Measurements from ENCODE around the gene CITED4. TPM values are rescaled to one million over a fixed set of nuclear protein-coding genes. Genes with fewer than 3 reads are reported as not detected.

The CITED4 gene
- total RNA-seq, 1 experiment from 2014 or later = 7.8 TPM

DNA sequence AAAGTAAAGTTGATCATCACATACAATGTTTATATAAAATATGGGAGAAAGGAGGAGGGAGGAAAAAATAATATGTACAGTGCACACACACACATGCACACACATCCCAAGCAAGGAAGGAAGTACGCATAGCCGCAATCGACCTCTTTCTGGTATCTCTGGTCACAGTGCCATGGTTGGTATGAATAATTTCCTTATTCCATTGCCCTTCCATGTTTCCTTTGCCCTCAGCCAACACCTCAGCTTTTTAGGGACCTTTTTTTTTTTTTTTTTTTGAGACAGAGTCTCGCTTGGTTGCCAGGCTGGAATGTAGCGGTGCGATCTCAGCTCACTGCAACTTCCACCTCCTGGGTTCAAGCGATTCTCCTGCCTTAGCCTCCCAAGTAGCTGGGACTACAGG lies 20.6 kb downstream of the CITED4 start:
- no peak overlapping the region for H2AFZ ChIP-seq (ENCODE audit: low read depth, low read length, poor library complexity, severe bottlenecking)
- H3K79me2 ChIP-seq (ENCODE audit: insufficient read depth, low read length) = no peaks in the 10 kb centered on the region
- H3K9me2 ChIP-seq (ENCODE audit: insufficient read depth) = no peaks in the 10 kb centered on the region
- no peak overlapping the region for H3K9ac ChIP-seq (ENCODE audit: low read length)
- ATAC-seq (no peak), DNase-seq (ENCODE audit: low read depth, low spot score) (no peak)
- CTCF ChIA-PET = no interaction called here
- intact Hi-C loops (cut with micrococcal nuclease) = no loop called here
- peaks cover 0 to 8% of the 10 kb centered on the region in 2 experiments; a peak in 1 of 4 replicates for H3K9me3 ChIP-seq (ENCODE audit: control insufficient read depth in 1 of 2, insufficient read depth in 1 of 2, low read depth in 1 of 2, low read length in 2 of 2)
- no peak for TF ChIP-seq RAD21 (IDR thresholded peaks at IDR 0.05; ENCODE audit: low read depth)
- H3K4me1 ChIP-seq (ENCODE audit: control insufficient read depth in 1 of 2, insufficient read depth in 2 of 2, low read length in 2 of 2) = no peaks in the 10 kb centered on the region
- no peak overlapping the region for H3K4me2 ChIP-seq (ENCODE audit: low read length)
- H3K4me3 ChIP-seq (replicated peaks in 1 of 2; ENCODE audit: low read depth in 1 of 2, low read length in 2 of 2) = no peak overlapping the region
- POLR2A ChIA-PET = no interaction called here
- H3K27ac ChIP-seq (ENCODE audit: low read depth, low read length) = no peak overlapping the region
- no peaks in the 10 kb centered on the region for H4K20me1 ChIP-seq (ENCODE audit: insufficient read depth)
- no peaks in the 10 kb centered on the region; a peak in 1 of 4 replicates for H3K36me3 ChIP-seq (ENCODE audit: control insufficient read depth in 1 of 2, insufficient read depth in 2 of 2, low read length in 2 of 2)
- no peaks in the 10 kb centered on the region for H3K27me3 ChIP-seq (ENCODE audit: insufficient read depth, low read length)
- no TSS peak for BruUV-seq (replicated peaks)
- RAD21 ChIA-PET (ENCODE audit: low non-redundant PET in 1 of 2, low total read pairs in 2 of 2, uncharacterized antibody in 2 of 2, unreplicated experiment in 2 of 2) = no interaction called here

GRCh38 chr1:40840526-40841323 lies 21.4 kb downstream of the CITED4 start:
- Histone ChIP-seq H4K20me1 (ENCODE audit: insufficient read depth) (no peaks in the 10 kb centered on the region), H3K79me2 (ENCODE audit: insufficient read depth, low read length) (no peaks in the 10 kb centered on the region), H3K9me3 (ENCODE audit: control insufficient read depth in 1 of 2, insufficient read depth in 1 of 2, low read depth in 1 of 2, low read length in 2 of 2) (peaks cover 0 to 8% of the 10 kb centered on the region in 2 experiments; a peak in 1 of 4 replicates), H3K4me3 (replicated peaks in 1 of 2; ENCODE audit: low read depth in 1 of 2, low read length in 2 of 2) (no peak overlapping the region), H2AFZ (ENCODE audit: low read depth, low read length, poor library complexity, severe bottlenecking) (no peak overlapping the region), H3K4me2 (ENCODE audit: low read length) (no peak overlapping the region), H3K9ac (ENCODE audit: low read length) (no peak overlapping the region), H3K4me1 (ENCODE audit: control insufficient read depth in 1 of 2, insufficient read depth in 2 of 2, low read length in 2 of 2) (no peaks in the 10 kb centered on the region), H3K27ac (ENCODE audit: low read depth, low read length) (no peak overlapping the region), H3K36me3 (ENCODE audit: control insufficient read depth in 1 of 2, insufficient read depth in 2 of 2, low read length in 2 of 2) (no peaks in the 10 kb centered on the region; a peak in 1 of 4 replicates), H3K9me2 (ENCODE audit: insufficient read depth) (no peaks in the 10 kb centered on the region), H3K27me3 (ENCODE audit: insufficient read depth, low read length) (no peaks in the 10 kb centered on the region)
- DNase-seq (ENCODE audit: low read depth, low spot score) = no peak
- ChIA-PET POLR2A (no interaction called here), CTCF (no interaction called here), RAD21 (ENCODE audit: low non-redundant PET in 1 of 2, low total read pairs in 2 of 2, uncharacterized antibody in 2 of 2, unreplicated experiment in 2 of 2) (no interaction called here)
- no TSS peak for BruUV-seq (replicated peaks)
- intact Hi-C loops (cut with micrococcal nuclease) = no loop called here
- TF ChIP-seq EGR1 (IDR thresholded peaks at IDR 0.05; ENCODE audit: low read depth) = no peak
- TF ChIP-seq ELF1 (IDR thresholded peaks at IDR 0.05; ENCODE audit: borderline replicate concordance, low read depth) = no peak
- no peak for TF ChIP-seq EZH2phosphoT487 (IDR thresholded peaks at IDR 0.05; ENCODE audit: borderline replicate concordance)
- TF ChIP-seq YY1 (IDR thresholded peaks at IDR 0.05; ENCODE audit: extremely low read depth, insufficient replicate concordance, low read depth, low read length) = no peak
- no peak for TF ChIP-seq FOSL1 (IDR thresholded peaks at IDR 0.05; ENCODE audit: low read depth)
- TF ChIP-seq ZBTB33 (IDR thresholded peaks at IDR 0.05; ENCODE audit: extremely low read depth, insufficient replicate concordance, low read length) = no peak
- TF ChIP-seq SP1 (IDR thresholded peaks at IDR 0.05; ENCODE audit: low read depth) = no peak
- no peak for ATAC-seq

Data from HCT116 (cell line).